ENCODE measurements around the gene MREG. TPM values are rescaled to one million over a fixed set of nuclear protein-coding genes. Genes with fewer than 3 reads are reported as not detected.

MREG gene
- total RNA-seq, 1 donor from 2014 or later, result 19.1 TPM

DNA sequence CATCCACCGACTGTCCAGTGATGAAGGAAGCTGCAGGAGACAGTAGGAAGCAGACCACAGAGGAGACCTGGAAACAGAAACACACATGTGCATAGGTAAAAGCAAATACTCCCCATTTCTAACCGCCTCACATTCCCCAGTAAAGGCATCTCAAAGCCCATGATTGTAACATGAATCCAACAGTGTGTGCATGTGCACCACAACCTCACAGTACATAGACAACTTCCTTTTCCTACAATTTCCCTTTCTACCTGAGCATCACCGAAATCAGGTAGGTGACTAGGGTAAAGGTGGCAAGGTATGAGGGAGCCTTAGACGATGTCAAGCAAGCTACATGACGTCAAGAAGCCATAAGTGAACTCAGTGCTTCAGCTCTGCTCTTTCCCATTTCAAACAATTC lies 30.6 kb upstream of the MREG start:
- Histone ChIP-seq H3K9me3 (ENCODE audit: low read depth) (no peaks in the 10 kb centered on the region), H3K4me3 (no peak overlapping the region), H3K27me3 (no peaks in the 10 kb centered on the region), H3K79me2 (ENCODE audit: low read depth) (no peaks in the 10 kb centered on the region), H2AFZ (replicated peaks) (no peak overlapping the region), H3K4me2 (no peak overlapping the region), H3F3A (ENCODE audit: low read depth) (no peaks in the 10 kb centered on the region), H3K27ac (no peak overlapping the region), H4K20me1 (ENCODE audit: low read depth) (no peaks in the 10 kb centered on the region), H3K9ac (no peak overlapping the region), H3K4me1 (no peaks in the 10 kb centered on the region), H3K36me3 (peaks cover 2% of the 10 kb centered on the region)
- Mint-ChIP-seq H3K9me3 (no peaks in the 10 kb centered on the region), H3K36me3 (peaks cover 8% of the 10 kb centered on the region), H3K4me3 (no peak overlapping the region), H3K4me1 (no peaks in the 10 kb centered on the region), H3K27ac (no peak overlapping the region), H3K27me3 (ENCODE audit: insufficient read depth, low read depth) (no peaks in the 10 kb centered on the region)
- no peak for DNase-seq (ENCODE audit: low spot score)
- TF ChIP-seq EZH2phosphoT487 (IDR thresholded peaks at IDR 0.05), result no peak
- TF ChIP-seq, protein P1, sequence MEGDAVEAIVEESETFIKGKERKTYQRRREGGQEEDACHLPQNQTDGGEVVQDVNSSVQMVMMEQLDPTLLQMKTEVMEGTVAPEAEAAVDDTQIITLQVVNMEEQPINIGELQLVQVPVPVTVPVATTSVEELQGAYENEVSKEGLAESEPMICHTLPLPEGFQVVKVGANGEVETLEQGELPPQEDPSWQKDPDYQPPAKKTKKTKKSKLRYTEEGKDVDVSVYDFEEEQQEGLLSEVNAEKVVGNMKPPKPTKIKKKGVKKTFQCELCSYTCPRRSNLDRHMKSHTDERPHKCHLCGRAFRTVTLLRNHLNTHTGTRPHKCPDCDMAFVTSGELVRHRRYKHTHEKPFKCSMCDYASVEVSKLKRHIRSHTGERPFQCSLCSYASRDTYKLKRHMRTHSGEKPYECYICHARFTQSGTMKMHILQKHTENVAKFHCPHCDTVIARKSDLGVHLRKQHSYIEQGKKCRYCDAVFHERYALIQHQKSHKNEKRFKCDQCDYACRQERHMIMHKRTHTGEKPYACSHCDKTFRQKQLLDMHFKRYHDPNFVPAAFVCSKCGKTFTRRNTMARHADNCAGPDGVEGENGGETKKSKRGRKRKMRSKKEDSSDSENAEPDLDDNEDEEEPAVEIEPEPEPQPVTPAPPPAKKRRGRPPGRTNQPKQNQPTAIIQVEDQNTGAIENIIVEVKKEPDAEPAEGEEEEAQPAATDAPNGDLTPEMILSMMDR (IDR thresholded peaks at IDR 0.05), result no peak
- no peak for TF ChIP-seq EZH2 (IDR thresholded peaks at IDR 0.05)

DNA sequence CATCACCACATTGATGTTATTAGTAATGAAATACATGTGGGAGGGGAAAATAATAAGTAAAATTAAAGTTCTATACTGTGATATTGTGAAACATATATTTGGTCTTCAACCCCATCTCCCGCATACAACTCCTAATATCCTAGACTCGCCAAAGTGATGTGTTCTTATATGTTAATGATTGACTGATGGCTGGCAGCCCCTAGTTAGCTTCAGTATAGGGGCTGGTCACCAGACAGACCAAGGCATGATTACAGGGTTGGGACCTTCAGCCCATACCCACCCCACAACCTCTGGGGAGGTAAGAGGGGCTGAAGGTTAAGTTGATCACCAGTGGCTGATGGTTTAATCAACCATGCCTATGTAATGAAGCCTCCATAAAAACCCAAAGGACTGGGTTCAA lies 28.1 kb upstream of the MREG start:
- Histone ChIP-seq H3K36me3 (no peaks in the 10 kb centered on the region), H3K9ac (no peak overlapping the region), H3K4me1 (no peaks in the 10 kb centered on the region), H3K27me3 (no peaks in the 10 kb centered on the region), H3K9me3 (ENCODE audit: low read depth) (no peaks in the 10 kb centered on the region), H3K4me3 (no peak overlapping the region), H2AFZ (replicated peaks) (no peak overlapping the region), H3K79me2 (ENCODE audit: low read depth) (no peaks in the 10 kb centered on the region), H4K20me1 (ENCODE audit: low read depth) (no peaks in the 10 kb centered on the region), H3K4me2 (no peak overlapping the region), H3F3A (ENCODE audit: low read depth) (no peaks in the 10 kb centered on the region), H3K27ac (no peak overlapping the region)
- Mint-ChIP-seq H3K27ac (no peak overlapping the region), H3K9me3 (no peaks in the 10 kb centered on the region), H3K4me1 (no peaks in the 10 kb centered on the region), H3K4me3 (no peak overlapping the region), H3K27me3 (ENCODE audit: insufficient read depth, low read depth) (no peaks in the 10 kb centered on the region), H3K36me3 (peaks cover 8% of the 10 kb centered on the region)
- no peak for TF ChIP-seq EZH2phosphoT487 (IDR thresholded peaks at IDR 0.05)
- TF ChIP-seq EZH2 (IDR thresholded peaks at IDR 0.05), result no peak
- TF ChIP-seq, protein P1 (IDR thresholded peaks at IDR 0.05), result no peak
- DNase-seq (ENCODE audit: low spot score), result no peak

DNA sequence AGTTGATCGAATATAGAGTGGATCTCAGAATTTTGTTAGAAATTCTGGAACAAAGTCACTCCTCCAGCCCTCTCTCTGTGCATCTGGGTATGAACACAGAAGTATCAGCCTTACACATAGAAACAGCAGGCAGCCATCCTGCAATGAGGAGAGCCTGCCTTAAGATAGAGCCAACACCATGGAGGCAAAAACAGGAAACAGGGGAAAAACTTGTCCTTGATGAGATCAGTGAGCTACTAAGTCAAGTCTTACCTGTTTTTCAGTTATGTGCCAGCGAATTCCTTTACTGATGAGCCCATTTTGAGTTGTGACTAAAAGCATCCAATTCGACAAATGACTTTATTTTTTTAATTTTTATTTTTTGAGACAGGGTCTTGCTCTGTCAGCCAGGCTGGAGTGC lies 26.6 kb upstream of the MREG start:
- Mint-ChIP-seq H3K27ac (no peak overlapping the region), H3K9me3 (no peaks in the 10 kb centered on the region), H3K27me3 (ENCODE audit: insufficient read depth, low read depth) (no peaks in the 10 kb centered on the region), H3K36me3 (peaks cover 4% of the 10 kb centered on the region), H3K4me1 (no peaks in the 10 kb centered on the region), H3K4me3 (no peak overlapping the region)
- H3F3A ChIP-seq (ENCODE audit: low read depth), result no peaks in the 10 kb centered on the region
- no peaks in the 10 kb centered on the region for H4K20me1 ChIP-seq (ENCODE audit: low read depth)
- no peaks in the 10 kb centered on the region for H3K79me2 ChIP-seq (ENCODE audit: low read depth)
- no peaks in the 10 kb centered on the region for H3K36me3 ChIP-seq
- no peaks in the 10 kb centered on the region for H3K4me1 ChIP-seq
- DNase-seq (ENCODE audit: low spot score), result no peak
- TF ChIP-seq, protein P1 (IDR thresholded peaks at IDR 0.05), result no peak
- TF ChIP-seq EZH2phosphoT487 (IDR thresholded peaks at IDR 0.05) (no peak), EZH2 (IDR thresholded peaks at IDR 0.05) (no peak)
- no peak overlapping the region for H3K4me2 ChIP-seq
- no peaks in the 10 kb centered on the region for H3K27me3 ChIP-seq
- H2AFZ ChIP-seq (replicated peaks), result no peak overlapping the region
- no peak overlapping the region for H3K9ac ChIP-seq
- no peak overlapping the region for H3K27ac ChIP-seq
- H3K9me3 ChIP-seq (ENCODE audit: low read depth), result no peaks in the 10 kb centered on the region
- no peak overlapping the region for H3K4me3 ChIP-seq

All from neural progenitor cell (in vitro differentiated cells).